HEK293T (cell line): Measurements from ENCODE around the gene UBR3.

Experiments
- CTCF ChIA-PET: fragments of 350-600 bp; formaldehyde crosslinking; extraction: SDS; loops from one replicate; lab custom pipeline; 2021; ENCODE audit warnings: antibody characterized with exemption, inconsistent platforms; lab: Yijun Ruan, JAX
- POLR2A ChIA-PET: fragments of 350-600 bp; formaldehyde crosslinking; extraction: SDS; loops from one replicate; lab custom pipeline; 2020; ENCODE audit warnings: antibody characterized with exemption, inconsistent platforms; lab: Yijun Ruan, JAX
- DNase-seq: peaks from one replicate; pipeline ENCODE4 v3.0.0; 2012; ENCODE audit warnings: mixed read lengths; ENCODE audit errors: extremely low spot score
- ARNT ChIP-seq: fragments of 450-650 bp; IDR thresholded peaks from 2 replicates; pipeline ENCODE4 v1.6.1; 2017; ENCODE audit warnings: mild to moderate bottlenecking
- BHLHE40 ChIP-seq: fragments of 450-650 bp; IDR thresholded peaks from 2 replicates; pipeline ENCODE4 v1.6.1; 2016; ENCODE audit warnings: mild to moderate bottlenecking, moderate library complexity, borderline replicate concordance
- CTBP1 ChIP-seq: fragments of 450-650 bp; IDR thresholded peaks from 2 replicates; pipeline ENCODE4 v1.6.1; 2016; ENCODE audit warnings: borderline replicate concordance
- ELF4 ChIP-seq: fragments of 450-650 bp; IDR thresholded peaks from 2 replicates; pipeline ENCODE4 v1.6.1; 2017; ENCODE audit warnings: antibody characterized with exemption
- FOXA1 ChIP-seq: fragments of 450-650 bp; IDR thresholded peaks from 2 replicates; pipeline ENCODE4 v1.6.1; 2016; ENCODE audit warnings: mild to moderate bottlenecking
- FOXK2 ChIP-seq: fragments of 450-650 bp; IDR thresholded peaks from 2 replicates; pipeline ENCODE4 v1.6.1; 2016; ENCODE audit warnings: mild to moderate bottlenecking
- FOXM1 ChIP-seq: fragments of 450-650 bp; IDR thresholded peaks from 2 replicates; pipeline ENCODE4 v1.6.1; 2017; ENCODE audit warnings: mild to moderate bottlenecking, borderline replicate concordance
- HDGF ChIP-seq: fragments of 450-650 bp; IDR thresholded peaks from 2 replicates; pipeline ENCODE4 v1.6.1; 2017; ENCODE audit warnings: antibody characterized with exemption, borderline replicate concordance
- L3MBTL2 ChIP-seq: fragments of 450-650 bp; conservative IDR thresholded peaks from 2 replicates; pipeline ENCODE4 v1.6.1; 2016; ENCODE audit warnings: mild to moderate bottlenecking
- LEF1 ChIP-seq: fragments of 450-650 bp; IDR thresholded peaks from 2 replicates; pipeline ENCODE4 v1.6.1; 2017; ENCODE audit warnings: mild to moderate bottlenecking, borderline replicate concordance
- NFRKB ChIP-seq: fragments of 450-650 bp; IDR thresholded peaks from 2 replicates; pipeline ENCODE4 v1.6.1; 2016; ENCODE audit warnings: mild to moderate bottlenecking, moderate library complexity
- PKNOX1 ChIP-seq: fragments of 450-650 bp; IDR thresholded peaks from 2 replicates; pipeline ENCODE4 v1.6.1; 2016
- SP1 ChIP-seq: fragments of 450-650 bp; IDR thresholded peaks from 2 replicates; pipeline ENCODE4 v1.6.1; 2017
- SUZ12 ChIP-seq: fragments of 450-650 bp; IDR thresholded peaks from 2 replicates; pipeline ENCODE4 v1.6.1; 2016; ENCODE audit warnings: mild to moderate bottlenecking
- TARDBP ChIP-seq: fragments of 450-650 bp; IDR thresholded peaks from 2 replicates; pipeline ENCODE4 v1.6.1; 2016
- ZNF384 ChIP-seq: fragments of 450-650 bp; IDR thresholded peaks from 2 replicates; pipeline ENCODE4 v1.6.1; 2016

Gene UBR3

GRCh38 chr2:169978402-169979017 lies 151.3 kb downstream of the UBR3 start:
- POLR2A ChIA-PET = no interaction called here
- DNase-seq = no peak
- TF ChIP-seq NFRKB = no peak
- CTCF ChIA-PET = no interaction called here

- ChIA-PET POLR2A (no interaction called here), CTCF (no interaction called here)
- no peak for DNase-seq
- TF ChIP-seq SUZ12 = no peak
- TF ChIP-seq CTBP1 = no peak
- no peak for TF ChIP-seq ELF4
- TF ChIP-seq ARNT = no peak
- TF ChIP-seq LEF1 = no peak
- TF ChIP-seq TARDBP = no peak
- no peak for TF ChIP-seq L3MBTL2
- no peak for TF ChIP-seq FOXM1
- no peak for TF ChIP-seq HDGF
- TF ChIP-seq BHLHE40 = no peak
Observed at GRCh38 chr2:169979025-169979424, 151.8 kb downstream of the UBR3 start.

GRCh38 chr2:169980001-169980400 lies 152.7 kb downstream of the UBR3 start:
- no peak for DNase-seq
- POLR2A ChIA-PET = no interaction called here
- CTCF ChIA-PET = no interaction called here
- TF ChIP-seq ARNT (no peak), BHLHE40 (no peak), SUZ12 (no peak), TARDBP (no peak), HDGF (no peak), LEF1 (no peak), PKNOX1 (no peak), ELF4 (no peak), ZNF384 (no peak), FOXM1 (no peak), SP1 (no peak)

GRCh38 chr2:169980643-169981042 lies 153.4 kb downstream of the UBR3 start:
- DNase-seq = no peak
- CTCF ChIA-PET = no interaction called here
- TF ChIP-seq SUZ12 (no peak), FOXA1 (no peak)
- POLR2A ChIA-PET = no interaction called here

- no peak for DNase-seq
- ChIA-PET POLR2A (no interaction called here), CTCF (no interaction called here)
- TF ChIP-seq FOXM1 (no peak), L3MBTL2 (no peak), TARDBP (no peak), SUZ12 (no peak), CTBP1 (no peak), PKNOX1 (no peak), BHLHE40 (no peak), ELF4 (no peak), FOXA1 (no peak), NFRKB (no peak), HDGF (no peak), SP1 (no peak), ARNT (no peak)
Observed at GRCh38 chr2:169982929-169983328, 155.7 kb downstream of the UBR3 start.

GRCh38 chr2:169983506-169983905 lies 156.3 kb downstream of the UBR3 start:
- ChIA-PET POLR2A (no interaction called here), CTCF (no interaction called here)
- TF ChIP-seq SUZ12 (no peak), L3MBTL2 (no peak), PKNOX1 (no peak), FOXA1 (no peak), NFRKB (no peak), LEF1 (no peak), ZNF384 (no peak), HDGF (no peak), ARNT (no peak), BHLHE40 (no peak), ELF4 (no peak), FOXM1 (no peak), FOXK2 (no peak), CTBP1 (no peak)
- DNase-seq = no peak

- DNase-seq = no peak
- TF ChIP-seq CTBP1 = no peak
- no peak for TF ChIP-seq PKNOX1
- TF ChIP-seq FOXM1 = no peak
- POLR2A ChIA-PET = no interaction called here
- CTCF ChIA-PET = no interaction called here
Observed at GRCh38 chr2:169984145-169984544, 156.9 kb downstream of the UBR3 start.
